Measurements from ENCODE around the gene FRMD4A.

Gene FRMD4A

GRCh38 chr10:13681960-13682359 is 648.8 kb downstream of the FRMD4A start:
- Histone ChIP-seq H3K4me1 (ENCODE audit: insufficient read depth, poor library complexity, severe bottlenecking) (peaks cover 12% of the 10 kb centered on the region), H3K27me3 (ENCODE audit: insufficient read depth, poor library complexity, severe bottlenecking) (no peaks in the 10 kb centered on the region), H3K4me3 (ENCODE audit: severe bottlenecking) (no peak overlapping the region), H3K9me3 (ENCODE audit: severe bottlenecking) (no peaks in the 10 kb centered on the region), H3K36me3 (ENCODE audit: low read depth) (no peaks in the 10 kb centered on the region), H3K27ac (ENCODE audit: poor library complexity, severe bottlenecking) (no peak overlapping the region)
- DNase-seq (ENCODE audit: low spot score) (no peak), ATAC-seq (ENCODE audit: low read depth) (no peak)
- TF ChIP-seq CTCF (IDR thresholded peaks at IDR 0.05; ENCODE audit: poor library complexity, severe bottlenecking): no peak

- Histone ChIP-seq H3K36me3 (ENCODE audit: low read depth) (no peaks in the 10 kb centered on the region), H3K27me3 (ENCODE audit: insufficient read depth, poor library complexity, severe bottlenecking) (no peaks in the 10 kb centered on the region), H3K4me1 (ENCODE audit: insufficient read depth, poor library complexity, severe bottlenecking) (peaks cover 10% of the 10 kb centered on the region), H3K9me3 (ENCODE audit: severe bottlenecking) (no peaks in the 10 kb centered on the region), H3K4me3 (ENCODE audit: severe bottlenecking) (no peak overlapping the region), H3K27ac (ENCODE audit: poor library complexity, severe bottlenecking) (no peak overlapping the region)
- DNase-seq (ENCODE audit: low spot score) (no peak), ATAC-seq (ENCODE audit: low read depth) (no peak)
- no peak for TF ChIP-seq CTCF (IDR thresholded peaks at IDR 0.05; ENCODE audit: poor library complexity, severe bottlenecking)
These were observed 649.2 kb downstream of the FRMD4A start for GRCh38 chr10:13681528-13681927.

- no peak overlapping the region for H3K27ac ChIP-seq (ENCODE audit: poor library complexity, severe bottlenecking)
- H3K27me3 ChIP-seq (ENCODE audit: insufficient read depth, poor library complexity, severe bottlenecking): no peaks in the 10 kb centered on the region
- no peaks in the 10 kb centered on the region for H3K9me3 ChIP-seq (ENCODE audit: severe bottlenecking)
- DNase-seq (ENCODE audit: low spot score) (no peak), ATAC-seq (ENCODE audit: low read depth) (no peak)
- no peaks in the 10 kb centered on the region for H3K36me3 ChIP-seq (ENCODE audit: low read depth)
- TF ChIP-seq CTCF (IDR thresholded peaks at IDR 0.05; ENCODE audit: poor library complexity, severe bottlenecking): no peak
- H3K4me1 ChIP-seq (ENCODE audit: insufficient read depth, poor library complexity, severe bottlenecking): peaks cover 5% of the 10 kb centered on the region
- no peak overlapping the region for H3K4me3 ChIP-seq (ENCODE audit: severe bottlenecking)
These were observed 649.6 kb downstream of the FRMD4A start for GRCh38 chr10:13681095-13681494.

- no peaks in the 10 kb centered on the region for H3K36me3 ChIP-seq (ENCODE audit: low read depth)
- H3K4me3 ChIP-seq (ENCODE audit: severe bottlenecking): no peak overlapping the region
- H3K9me3 ChIP-seq (ENCODE audit: severe bottlenecking): no peaks in the 10 kb centered on the region
- no peak for TF ChIP-seq CTCF (IDR thresholded peaks at IDR 0.05; ENCODE audit: poor library complexity, severe bottlenecking)
- no peak for DNase-seq (ENCODE audit: low spot score)
- no peak for ATAC-seq (ENCODE audit: low read depth)
- no peak overlapping the region for H3K27ac ChIP-seq (ENCODE audit: poor library complexity, severe bottlenecking)
- no peaks in the 10 kb centered on the region for H3K4me1 ChIP-seq (ENCODE audit: insufficient read depth, poor library complexity, severe bottlenecking)
- no peaks in the 10 kb centered on the region for H3K27me3 ChIP-seq (ENCODE audit: insufficient read depth, poor library complexity, severe bottlenecking)
These were observed 652.5 kb downstream of the FRMD4A start for GRCh38 chr10:13678101-13678843.
